EH (cell line): ENCODE results near the gene MACF1.
A peak's percentile ranks its signal among the peaks of the same experiment; 100 is the strongest.
"Not testable (repeated sequence)": the region's sequence is repeated elsewhere in the genome, so short reads cannot be mapped to it uniquely, and the experiment has no call there.

Experiments
- DNase-seq: peaks from one replicate; pipeline ENCODE4 v3.0.0-alpha.2; 2015; ENCODE audit warnings: low read depth

The MACF1 gene

DNA sequence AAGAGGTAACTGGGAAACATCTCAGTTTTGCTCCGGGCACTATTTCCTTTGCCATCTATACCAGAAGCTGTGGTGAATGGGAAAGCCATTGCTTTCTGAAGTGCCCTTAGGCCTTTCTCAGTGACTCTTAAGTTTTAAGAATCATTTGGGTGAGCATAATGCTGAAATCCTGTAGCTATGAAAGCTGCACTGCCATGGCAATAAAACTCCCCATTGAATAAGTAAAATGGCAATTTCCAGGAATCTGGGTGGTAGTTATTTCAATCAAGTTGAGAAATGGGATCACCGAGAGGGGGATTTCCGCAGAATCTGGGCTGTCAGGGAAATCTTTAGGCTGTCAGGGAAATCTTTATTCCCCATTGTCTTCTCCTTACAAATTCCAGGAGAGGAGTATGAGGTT, 26.8 kb upstream of the MACF1 start:
- DNase-seq: no peak

DNA sequence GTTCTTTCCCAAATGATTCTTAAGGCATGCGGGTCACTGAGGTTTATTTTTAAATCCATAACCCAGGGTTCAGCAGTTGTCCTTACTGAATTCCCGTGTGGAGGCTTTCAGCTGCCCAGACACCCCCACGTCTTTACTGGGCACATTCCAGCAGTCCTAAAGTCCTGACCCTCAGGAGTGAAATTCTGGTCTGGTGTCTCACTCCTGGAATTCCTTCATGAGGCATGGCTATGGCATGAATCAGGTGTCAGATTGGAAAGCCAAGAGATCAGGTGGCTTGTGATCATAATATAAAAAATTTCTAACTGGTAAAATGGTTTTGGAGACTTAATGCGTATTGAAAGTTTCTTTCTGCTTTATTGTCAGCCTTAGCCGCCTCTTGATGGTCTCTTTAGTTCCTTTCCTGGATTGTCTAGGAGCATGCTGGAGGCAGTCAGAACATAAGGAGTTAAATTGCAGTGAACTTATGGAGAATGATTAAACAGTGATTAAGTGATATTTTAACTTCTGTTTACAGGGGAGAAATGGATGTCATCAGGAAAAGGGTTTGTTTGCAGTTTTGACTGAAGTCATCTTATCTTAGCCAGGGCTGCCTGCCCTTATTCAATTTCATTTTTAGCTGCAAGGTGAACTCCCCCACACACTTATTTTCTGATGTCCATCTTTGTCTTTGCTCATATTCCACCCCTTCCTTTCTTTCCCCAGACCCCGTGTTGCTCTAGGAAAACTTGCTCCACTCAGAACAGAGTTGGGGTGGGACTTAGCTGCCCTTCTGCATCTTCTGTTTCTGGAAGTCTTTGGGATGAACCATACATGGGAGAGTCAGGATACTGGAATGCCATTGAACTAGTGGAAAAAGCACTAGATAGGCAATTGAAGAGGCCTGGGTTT, 25.7 kb upstream of the MACF1 start:
- DNase-seq: peak; percentile 87

DNA sequence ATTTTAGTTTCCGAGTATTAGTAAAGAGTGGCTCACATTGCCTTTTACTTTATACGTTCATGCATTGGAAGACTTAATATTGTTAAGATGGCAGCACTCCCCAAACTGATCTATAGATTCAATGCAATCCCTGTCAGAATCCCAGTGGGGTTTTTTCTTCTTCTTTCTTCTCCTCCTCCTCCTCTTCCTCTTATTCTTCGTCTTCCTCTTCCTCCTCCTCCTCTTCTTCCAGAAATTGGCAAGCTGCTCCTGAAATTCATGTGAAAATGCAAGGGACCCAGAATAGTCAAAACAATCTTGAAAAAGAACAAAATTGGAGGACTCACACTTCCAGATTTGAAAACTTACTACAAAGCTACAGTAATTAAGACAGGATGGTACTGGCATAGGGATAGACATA, 23.2 kb upstream of the MACF1 start:
- DNase-seq: no peak

- no peak for DNase-seq
Measured at GRCh38 chr1:39182804-39183203, 21.7 kb upstream of the MACF1 start.

DNA sequence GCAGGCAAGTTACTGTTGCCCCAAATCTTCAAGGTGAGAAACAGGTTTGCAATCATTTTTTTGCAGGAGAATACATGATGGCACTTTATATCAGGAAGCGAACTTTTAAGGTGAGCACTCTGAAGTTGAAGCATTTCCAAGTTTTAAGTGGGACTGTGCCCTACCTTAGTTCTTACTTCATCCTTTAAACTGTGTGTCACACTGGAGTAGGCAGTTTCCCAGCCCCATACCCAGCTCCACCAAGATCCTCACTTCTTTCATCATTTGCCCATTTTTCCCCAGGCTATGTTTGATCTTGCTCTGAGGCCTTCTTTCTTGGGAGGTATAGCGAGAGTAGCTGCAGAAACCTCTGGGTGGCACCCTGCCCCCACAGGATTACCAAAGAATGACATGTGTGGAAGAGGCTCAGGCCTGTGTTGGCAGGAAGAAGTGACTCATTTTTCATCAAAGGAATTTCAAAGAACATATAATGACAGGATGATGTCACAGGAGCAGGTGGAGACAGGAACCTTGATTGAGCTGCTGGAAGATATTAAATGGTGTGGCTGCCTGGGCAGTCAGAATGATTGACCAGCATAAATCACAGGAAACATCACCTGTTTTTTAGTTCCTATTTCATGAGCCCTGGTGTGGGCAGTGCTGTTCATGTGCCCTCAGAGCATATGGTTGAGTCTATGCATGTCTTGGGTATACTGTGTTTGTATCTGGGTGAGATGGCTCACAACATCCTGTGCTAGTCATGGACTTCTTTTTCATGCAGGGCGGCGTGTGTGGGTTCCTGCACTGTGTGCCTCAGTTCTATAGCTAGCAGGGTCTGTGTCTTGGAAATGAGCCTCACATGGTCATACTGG, 20.8 kb upstream of the MACF1 start:
- peak; percentile 86 for DNase-seq

- no peak for DNase-seq
Measured at GRCh38 chr1:39184354-39184818, 20.1 kb upstream of the MACF1 start.

DNA sequence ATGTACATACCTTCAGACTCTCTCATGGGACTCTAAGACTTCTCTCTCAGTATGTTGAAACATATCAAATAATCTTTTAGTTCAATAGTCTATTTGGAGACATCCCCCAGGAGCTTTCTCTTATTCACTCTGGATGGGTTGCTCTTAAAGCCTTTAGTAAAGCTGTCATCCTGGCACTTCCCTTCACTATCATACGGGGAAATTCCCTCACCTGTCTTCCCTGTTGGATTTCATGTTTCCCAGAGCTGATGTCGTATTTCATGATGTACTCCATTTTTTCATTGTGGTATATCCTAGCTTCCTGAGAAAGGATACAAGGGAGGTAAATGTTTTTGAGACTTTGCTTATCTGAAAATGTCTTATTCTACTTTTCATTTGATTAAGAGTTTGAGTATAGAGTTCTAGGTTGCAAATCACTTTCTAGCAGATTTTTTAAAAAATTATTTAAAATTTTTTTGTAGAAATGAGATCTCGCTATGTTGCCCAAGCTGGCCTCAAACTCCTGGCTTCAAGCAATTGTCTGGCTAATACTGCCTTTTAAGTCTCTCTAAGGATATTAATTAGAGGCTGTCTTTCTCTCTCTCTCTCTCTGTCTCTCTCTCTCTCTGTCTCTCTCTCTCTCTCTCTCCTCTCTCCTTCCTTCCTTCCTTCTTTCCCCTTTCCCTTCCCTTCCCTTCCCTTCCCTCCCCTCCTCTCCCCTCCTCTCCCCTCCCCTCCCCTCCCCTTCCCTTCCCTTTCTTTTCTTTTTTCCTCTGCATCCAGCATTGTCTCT, 17.0 kb upstream of the MACF1 start:
- no peak for DNase-seq

- DNase-seq: peak; percentile 76
Measured at GRCh38 chr1:39189592-39190041, 14.9 kb upstream of the MACF1 start.

- no peak for DNase-seq
Measured at GRCh38 chr1:39190096-39190495, 14.4 kb upstream of the MACF1 start.

- no peak for DNase-seq
Measured at GRCh38 chr1:39194398-39195051, 10.0 kb upstream of the MACF1 start.

DNA sequence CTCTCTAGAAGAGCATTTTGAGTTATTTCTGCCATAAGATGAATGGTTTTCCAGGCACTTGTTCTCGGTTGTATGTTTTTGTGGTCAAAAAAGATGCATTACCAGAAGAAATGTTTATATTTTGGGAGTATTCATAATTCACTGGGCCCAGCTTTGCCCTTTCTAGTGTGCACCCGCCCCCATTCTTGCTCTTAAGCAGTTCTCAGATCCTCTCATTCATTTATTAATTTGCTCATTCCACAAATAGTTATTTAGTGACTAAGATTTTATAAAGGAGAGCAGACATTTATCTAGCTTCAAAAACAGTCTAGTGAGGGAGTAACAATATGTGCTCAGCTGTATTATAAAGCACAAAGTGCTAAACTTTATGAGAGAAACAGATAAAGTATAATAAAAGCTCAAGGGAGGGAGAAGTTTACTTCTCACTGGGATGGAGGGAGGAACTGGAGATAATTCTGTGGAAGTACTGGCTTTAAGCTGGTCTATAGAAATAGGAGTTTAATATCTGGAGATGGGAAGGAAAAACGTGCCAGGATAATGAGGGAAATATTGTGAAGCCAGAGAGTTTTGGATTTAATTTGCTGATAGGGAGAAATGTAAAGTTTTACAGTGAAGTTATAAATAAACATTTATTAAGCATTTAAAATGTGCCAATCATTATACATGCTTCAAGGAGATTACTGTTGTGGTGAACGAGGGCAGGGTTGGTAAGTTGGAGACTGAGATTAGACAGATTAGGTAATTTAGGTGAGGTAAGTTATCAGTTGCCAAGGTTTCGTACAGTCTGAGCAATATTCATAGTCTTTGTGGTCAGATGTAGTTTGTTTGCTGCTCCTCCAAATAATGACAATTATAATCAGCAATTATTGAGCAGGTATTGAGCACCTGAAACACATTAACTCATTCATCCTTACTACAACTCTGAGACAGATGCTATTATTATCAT, 9.1 kb upstream of the MACF1 start:
- DNase-seq: peak; percentile 87

DNA sequence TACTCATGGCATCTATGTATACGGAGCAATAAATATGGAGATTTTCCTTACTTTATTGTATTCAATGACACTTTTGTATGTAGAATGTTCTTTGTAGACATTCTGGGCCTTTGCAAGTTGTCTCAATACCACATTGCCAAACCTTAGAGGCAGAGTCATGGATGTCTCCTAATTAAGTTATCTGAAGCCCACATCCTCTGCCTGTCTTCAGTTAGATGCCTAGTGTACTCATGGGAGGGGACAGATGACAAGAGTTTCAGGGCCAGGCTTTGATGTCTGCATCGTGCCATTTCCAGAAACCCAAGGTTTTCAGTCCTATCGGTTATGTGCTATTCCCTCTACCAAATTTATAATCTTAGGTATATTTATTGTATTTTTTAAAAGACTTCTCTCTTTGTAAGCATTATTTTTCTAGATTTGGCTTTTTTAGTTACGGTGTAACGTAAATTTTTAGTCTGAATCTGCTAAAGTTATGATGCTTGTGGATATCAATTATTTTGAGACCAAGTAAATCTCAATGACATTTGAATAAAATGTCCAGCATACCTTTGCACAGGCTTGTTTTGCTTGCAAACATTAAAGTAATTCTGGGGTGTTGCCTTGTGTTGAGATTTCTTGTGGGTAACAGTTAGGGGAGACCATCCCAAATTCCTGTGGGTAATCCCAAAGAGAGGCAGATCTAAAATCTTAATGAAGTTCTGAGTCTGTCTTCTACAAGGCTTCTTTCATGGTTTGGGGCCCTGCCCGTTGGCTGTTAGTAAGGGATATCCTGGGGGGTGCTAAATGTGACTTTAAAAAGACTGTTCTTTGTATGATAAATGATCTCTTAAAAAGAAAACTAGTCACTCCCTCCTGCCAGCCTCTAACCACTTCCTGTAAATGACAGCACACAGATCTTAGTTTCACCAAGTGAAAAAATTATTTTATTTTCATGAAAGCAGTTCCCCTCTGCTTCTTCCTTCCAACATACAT, 8.0 kb upstream of the MACF1 start:
- peak; percentile 83 for DNase-seq

- no peak for DNase-seq
Measured at GRCh38 chr1:39199593-39199992, 4.9 kb upstream of the MACF1 start.

DNA sequence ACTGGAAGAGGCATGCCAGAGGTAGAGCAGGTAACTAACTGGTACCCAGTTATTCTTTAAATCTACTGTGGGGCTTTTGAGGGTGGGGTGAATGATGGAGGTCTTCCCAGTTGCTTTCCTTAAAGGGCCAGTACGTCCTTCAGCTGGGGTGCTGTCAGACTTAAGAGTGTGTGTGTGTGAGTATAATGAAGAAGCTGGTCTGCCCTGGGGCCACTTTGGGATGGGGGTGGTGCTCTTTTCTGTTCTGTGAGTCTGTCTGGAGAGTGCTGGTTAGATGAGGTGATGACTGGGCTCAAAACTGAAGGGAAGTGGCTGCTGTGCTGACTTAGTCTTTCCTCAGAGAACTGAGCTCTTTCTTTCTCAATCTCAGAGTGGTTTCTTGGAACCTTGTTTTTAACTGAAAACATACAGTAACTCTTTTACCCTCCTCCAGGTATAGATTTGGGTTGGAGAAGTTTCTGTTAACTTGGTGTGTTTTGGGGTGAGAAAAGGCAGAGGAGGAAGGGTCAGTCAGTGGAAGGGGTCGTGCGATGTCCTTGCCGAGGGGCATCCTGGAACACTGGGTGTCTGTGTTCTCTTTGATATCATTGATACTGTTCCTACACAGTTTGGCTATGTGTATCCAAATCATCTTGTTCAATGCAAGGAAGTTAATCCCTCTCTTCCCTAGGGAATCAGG, 746 bp downstream of the MACF1 start:
- DNase-seq: peak; percentile 94

DNA sequence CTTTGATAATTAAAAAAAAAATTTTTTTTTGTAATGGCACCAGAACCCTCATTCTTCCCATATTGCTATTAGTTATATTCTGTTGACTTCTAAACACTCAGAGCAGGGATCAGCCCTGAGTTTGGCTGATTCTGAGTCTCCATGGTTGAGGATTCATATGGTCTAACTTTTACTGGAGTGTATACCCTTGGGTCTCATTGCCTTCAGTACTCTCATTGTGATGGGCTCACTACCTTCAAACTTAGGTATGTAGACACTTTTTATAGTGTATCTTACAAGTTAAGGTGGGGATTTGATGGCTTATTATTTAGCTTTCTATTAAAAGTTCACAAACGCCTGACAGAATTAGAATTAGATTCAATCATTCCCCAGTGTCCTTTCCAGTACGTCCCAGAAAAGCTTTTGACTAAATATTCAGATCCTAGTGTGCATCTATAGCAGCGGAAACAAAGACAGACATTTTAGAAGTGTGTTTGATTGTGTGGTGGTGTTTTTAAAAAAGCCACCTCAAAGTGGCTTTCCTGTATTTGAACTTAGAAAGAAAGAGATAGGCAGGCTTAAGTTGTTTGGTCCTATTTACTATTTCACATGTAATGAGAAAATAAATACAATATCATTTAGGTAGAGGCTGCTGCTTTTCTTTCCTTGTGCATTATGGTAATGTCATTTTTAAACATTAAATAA, 1.4 kb downstream of the MACF1 start:
- DNase-seq: no peak

- DNase-seq: not testable (repeated sequence)
Measured at GRCh38 chr1:39208360-39208759, 3.9 kb downstream of the MACF1 start.

DNA sequence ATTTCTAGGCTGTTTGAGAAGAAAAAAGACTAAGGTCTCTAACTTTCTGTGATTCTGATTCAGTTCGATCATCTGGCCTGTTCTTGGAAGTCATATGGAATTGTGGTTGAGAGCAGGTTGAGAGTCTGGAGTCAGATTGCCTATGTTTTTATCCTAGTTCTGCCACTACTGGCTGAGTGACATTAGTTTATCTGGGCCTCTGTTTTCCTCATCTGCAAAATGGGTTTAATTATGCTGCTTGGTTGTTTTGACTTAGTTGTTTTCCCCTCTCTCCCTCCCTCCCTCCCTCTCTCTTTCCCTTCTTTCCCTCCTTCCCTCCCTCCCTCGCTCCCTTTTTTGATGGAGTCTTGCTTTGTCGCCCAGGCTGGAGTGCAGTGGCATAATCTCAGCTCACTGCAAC, 6.2 kb downstream of the MACF1 start:
- no peak for DNase-seq

- DNase-seq: no peak
Measured at GRCh38 chr1:39212499-39212898, 8.0 kb downstream of the MACF1 start.
